HG03175 (cell line): ENCODE measurements around the gene DOK7.
"Not testable (repeated sequence)": the region's sequence is repeated elsewhere in the genome, so short reads cannot be mapped to it uniquely, and the experiment has no call there.

Experiments
- ATAC-seq: cut with Tn5 transposase; IDR thresholded peaks from one replicate; pipeline ENCODE4 v1.9.1; 2021; ENCODE audit warnings: mild to moderate bottlenecking, moderate library complexity; ENCODE audit not compliant: unreplicated experiment

Gene DOK7

GRCh38 chr4:3531318-3531878 lies 68.3 kb downstream of the DOK7 start:
- no peak for ATAC-seq

- peak; percentile 85 for ATAC-seq
Measured at GRCh38 chr4:3531879-3532750, 69.0 kb downstream of the DOK7 start, which contains the start of gene LRPAP1. Gene LRPAP1 (minus strand): TSS chr4:3532422. CDS start chr4:3532412, 10 bp downstream.

GRCh38 chr4:3532751-3533422 lies 69.8 kb downstream of the DOK7 start:
- ATAC-seq: no peak

- ATAC-seq: no peak
Measured at GRCh38 chr4:3533423-3533820, 70.3 kb downstream of the DOK7 start.

- not testable (repeated sequence) for ATAC-seq
Measured at GRCh38 chr4:3535812-3536211, 72.7 kb downstream of the DOK7 start.

GRCh38 chr4:3538906-3539305 lies 75.8 kb downstream of the DOK7 start:
- ATAC-seq: not testable (repeated sequence)

GRCh38 chr4:3543415-3543814 lies 80.3 kb downstream of the DOK7 start:
- not testable (repeated sequence) for ATAC-seq
